ENCODE results near the gene ATL2. TPM values are rescaled to one million over a fixed set of nuclear protein-coding genes. Genes with fewer than 3 reads are reported as not detected.

The ATL2 gene
- total and polyA plus RNA-seq, 2 of the 8 experiments (the other 6 are each of a cell fraction or from before 2014, with no cell fraction given): 38.8 to 84.6 TPM

- POLR2A ChIA-PET (ENCODE audit: partially characterized antibody): interaction anchor here (1.1 kb wide), 1 partner anchor 195 kb away, joined by 3 read pairs; the partner anchor contains the start of gene CYP1B1
- H3K56ac ChIP-seq (replicated peaks; ENCODE audit: insufficient read length, low read depth, low read length): no peak overlapping the region
- TF ChIP-seq TAF7 (optimal IDR thresholded peaks at IDR 0.05; ENCODE audit: borderline replicate concordance, low read depth, low read length) (no peak), CHD2 (IDR thresholded peaks at IDR 0.05; ENCODE audit: low read length) (no peak), ZNF274 (IDR thresholded peaks at IDR 0.05; ENCODE audit: borderline replicate concordance, extremely low read depth, low read length) (no peak), BCL11A (IDR thresholded peaks at IDR 0.05; ENCODE audit: low read depth in 2 of 2, low read length in 2 of 2) (no peak), E2F6 (IDR thresholded peaks at IDR 0.05) (no peak), FOSL1 (IDR thresholded peaks at IDR 0.05; ENCODE audit: insufficient read depth, low read depth, low read length) (no peak), EGR1 (IDR thresholded peaks at IDR 0.05; ENCODE audit: borderline replicate concordance, low read depth, low read length) (no peak), KDM5A (IDR thresholded peaks at IDR 0.05; ENCODE audit: low read length) (no peak), ATF2 (IDR thresholded peaks at IDR 0.05; ENCODE audit: low read length) (no peak), TAF1 (IDR thresholded peaks at IDR 0.05; ENCODE audit: low read depth, low read length) (no peak)
- TF ChIP-seq, protein P1, sequence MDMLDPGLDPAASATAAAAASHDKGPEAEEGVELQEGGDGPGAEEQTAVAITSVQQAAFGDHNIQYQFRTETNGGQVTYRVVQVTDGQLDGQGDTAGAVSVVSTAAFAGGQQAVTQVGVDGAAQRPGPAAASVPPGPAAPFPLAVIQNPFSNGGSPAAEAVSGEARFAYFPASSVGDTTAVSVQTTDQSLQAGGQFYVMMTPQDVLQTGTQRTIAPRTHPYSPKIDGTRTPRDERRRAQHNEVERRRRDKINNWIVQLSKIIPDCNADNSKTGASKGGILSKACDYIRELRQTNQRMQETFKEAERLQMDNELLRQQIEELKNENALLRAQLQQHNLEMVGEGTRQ (IDR thresholded peaks at IDR 0.05; ENCODE audit: low read length): no peak
Observed at GRCh38 chr2:38271697-38272096, 105.4 kb downstream of the ATL2 start.

More at GRCh38 chr2:38271697-38272096, 105.4 kb downstream of the ATL2 start:
- H3K79me2 ChIP-seq (ENCODE audit: control insufficient read depth in 1 of 2, insufficient read depth in 2 of 2, low read length in 2 of 2): no peaks in the 10 kb centered on the region
- no peak overlapping the region for H3K14ac ChIP-seq (ENCODE audit: insufficient read length)
- WGBS, 2 experiments (ENCODE audit: extremely low coverage in 1 of 2, insufficient coverage in 1 of 2, insufficient read length in 1 of 2, insufficient replicate concordance in 2 of 2, low coverage in 1 of 2, low lambda C conversion rate in 2 of 2, missing lambda C conversion rate in 1 of 2): 85% methylated on average over 3 of the region's 3 CpGs; no CpG with 5 or more reads in 1 of the 2 experiments
- H2AK5ac ChIP-seq (ENCODE audit: low read depth, low read length): no peak overlapping the region
- H3K27ac ChIP-seq (ENCODE audit: low read depth, low read length): no peak overlapping the region
- no peak overlapping the region for H3K4ac ChIP-seq (replicated peaks; ENCODE audit: insufficient read length, low read depth, low read length)
- H3K23me2 ChIP-seq (ENCODE audit: low read depth, low read length): no peaks in the 10 kb centered on the region; the same call in 1 of the 2 replicates
- H2BK120ac ChIP-seq (replicated peaks; ENCODE audit: low read depth, low read length): no peak overlapping the region
- H4K20me1 ChIP-seq (replicated peaks in 1 of 2; ENCODE audit: control insufficient read depth in 1 of 2, insufficient read depth in 2 of 2, low read length in 2 of 2): no peaks in the 10 kb centered on the region
- no peak overlapping the region for H2AFZ ChIP-seq (ENCODE audit: low read length)
- no peak overlapping the region for H3K4me2 ChIP-seq (ENCODE audit: insufficient read depth in 1 of 2, low read depth in 2 of 2, low read length in 2 of 2)
- CTCF ChIA-PET (ENCODE audit: partially characterized antibody): interaction anchor here (0.9 to 1.8 kb wide), 2 partner anchors 236 to 876 kb away, joined by 3 to 5 read pairs; no protein-coding TSS in a partner anchor
- no peaks in the 10 kb centered on the region for H3K9me3 ChIP-seq (ENCODE audit: insufficient read depth in 2 of 2, low read depth in 1 of 2, low read length in 1 of 2)
- peaks cover 0 to 6% (median 0%) of the 10 kb centered on the region in 4 experiments; a peak in 2 of 7 replicates for H3K4me1 ChIP-seq (replicated peaks in 1 of 4; ENCODE audit: control insufficient read depth in 3 of 4, insufficient read depth in 4 of 4, low read length in 3 of 4)
- no peak overlapping the region for H3K23ac ChIP-seq (ENCODE audit: insufficient read length)
- H2BK12ac ChIP-seq (ENCODE audit: low read depth, low read length): no peak overlapping the region
- no peaks in the 10 kb centered on the region for H3K36me3 ChIP-seq (ENCODE audit: control insufficient read depth in 2 of 4, insufficient read depth in 4 of 4, low read length in 3 of 4)
- no peak overlapping the region for H2BK5ac ChIP-seq (ENCODE audit: low read depth, low read length)
- no peak overlapping the region for H3K9ac ChIP-seq (replicated peaks in 1 of 4; ENCODE audit: extremely low read depth in 1 of 4, low read depth in 3 of 4, low read length in 3 of 4)
- no peaks in the 10 kb centered on the region for H3K79me1 ChIP-seq (ENCODE audit: low read depth, low read length)
- FAIRE-seq (no peak), DNase-seq (ENCODE audit: low read depth in 1 of 2, low spot score in 2 of 2) (peak in 1 of 2 experiments; percentile 8)
- H3K27me3 ChIP-seq (replicated peaks in 1 of 4; ENCODE audit: control insufficient read depth in 3 of 4, extremely low read depth in 1 of 4, insufficient read depth in 3 of 4, low read length in 3 of 4): no peaks in the 10 kb centered on the region
- no peak overlapping the region for H3K18ac ChIP-seq (ENCODE audit: extremely low read depth, low read length)
- no peak overlapping the region for H4K91ac ChIP-seq (replicated peaks; ENCODE audit: insufficient read length, low read length)
- no peak overlapping the region for H4K5ac ChIP-seq (ENCODE audit: insufficient read length, low read depth, low read length)
- no peak overlapping the region for H3K4me3 ChIP-seq (ENCODE audit: extremely low read depth in 1 of 4, insufficient read depth in 2 of 4, low read depth in 3 of 4, low read length in 4 of 4)
- H2BK15ac ChIP-seq (ENCODE audit: low read length): no peak overlapping the region
- H4K8ac ChIP-seq (ENCODE audit: extremely low read depth, insufficient read depth, low read length): no peak overlapping the region
- H2BK20ac ChIP-seq (ENCODE audit: low read length): no peak overlapping the region

Measured in H1 (cell line).